DMS53 treated with DMSO at 0.1 percent for 48 hours (cell line): ENCODE data around the gene LPP.

Experiments
- DNase-seq: peaks from one replicate; lab custom pipeline; 2025; ENCODE audit not compliant: unreplicated experiment; lab: John Stamatoyannopoulos, UW

Gene LPP

GRCh38 chr3:188218603-188219002 is 64.6 kb downstream of the LPP start:
- no peak for DNase-seq

- DNase-seq, result no peak
Observed at GRCh38 chr3:188219147-188219546, 65.2 kb downstream of the LPP start.

GRCh38 chr3:188220097-188220788 is 66.3 kb downstream of the LPP start:
- no peak for DNase-seq

GRCh38 chr3:188220988-188221818 is 67.2 kb downstream of the LPP start:
- DNase-seq, result no peak

GRCh38 chr3:188223936-188224335 is 70.0 kb downstream of the LPP start:
- no peak for DNase-seq

GRCh38 chr3:188227442-188227841 is 73.5 kb downstream of the LPP start:
- no peak for DNase-seq

- DNase-seq, result no peak
Observed at GRCh38 chr3:188229177-188229576, 75.2 kb downstream of the LPP start.

- DNase-seq, result no peak
Observed at GRCh38 chr3:188229726-188230125, 75.8 kb downstream of the LPP start.

- no peak for DNase-seq
Observed at GRCh38 chr3:188230962-188231361, 77.0 kb downstream of the LPP start.

GRCh38 chr3:188231456-188231855 is 77.5 kb downstream of the LPP start:
- no peak for DNase-seq

GRCh38 chr3:188232656-188233055 is 78.7 kb downstream of the LPP start:
- no peak for DNase-seq

GRCh38 chr3:188233320-188233719 is 79.4 kb downstream of the LPP start:
- DNase-seq, result no peak

GRCh38 chr3:188234132-188234531 is 80.2 kb downstream of the LPP start:
- DNase-seq, result no peak

GRCh38 chr3:188236271-188236670 is 82.3 kb downstream of the LPP start:
- no peak for DNase-seq

- DNase-seq, result no peak
Observed at GRCh38 chr3:188239035-188239434, 85.1 kb downstream of the LPP start.

- DNase-seq, result no peak
Observed at GRCh38 chr3:188239577-188239976, 85.6 kb downstream of the LPP start.

GRCh38 chr3:188240189-188240981 is 86.4 kb downstream of the LPP start:
- DNase-seq, result no peak

- DNase-seq, result no peak
Observed at GRCh38 chr3:188241072-188241471, 87.1 kb downstream of the LPP start.

- DNase-seq, result no peak
Observed at GRCh38 chr3:188241883-188242282, 87.9 kb downstream of the LPP start.

GRCh38 chr3:188242436-188243123 is 88.6 kb downstream of the LPP start:
- no peak for DNase-seq
